Breast epithelium (tissue), 4 donors: ENCODE measurements around the gene ABHD8. TPM values are rescaled to one million over a fixed set of nuclear protein-coding genes. Genes with fewer than 3 reads are reported as not detected.

Experiments
- DNase-seq, 2 donors: peaks; one replicate each; pipeline ENCODE4 v3.0.0-alpha.2; 2019; ENCODE audit warnings: low spot score in 2 of 2
- H3K27ac ChIP-seq, 2 donors: fragments of 200-600 bp; sonication (generic) in 1 of 2; one replicate each; pipeline ENCODE4 v1.5.1; 2016 to 2019; ENCODE audit warnings: mild to moderate bottlenecking in 1 of 2
- H3K27me3 ChIP-seq, 2 donors: fragments of 200-600 bp; sonication (generic) in 1 of 2; one replicate each; pipeline versions ENCODE4 v1.5.1 to v1.6.0; 2017 to 2019; ENCODE audit warnings: control low read depth in 1 of 2, mild to moderate bottlenecking in 1 of 2
- H3K36me3 ChIP-seq: fragments of 200-600 bp; one replicate; pipeline ENCODE4 v1.5.1; 2019
- H3K4me1 ChIP-seq, 2 donors: fragments of 200-600 bp; sonication (generic); one replicate each; pipeline ENCODE4 v1.5.1; 2016 to 2019; ENCODE audit warnings: control low read depth in 1 of 2
- H3K4me3 ChIP-seq, 3 donors: fragments of 200-600 bp; sonication (generic); 1 replicate in 2 of 3; 2 replicates in 1 of 3; pipeline ENCODE4 v1.5.1; 2016 to 2019; ENCODE audit warnings: mild to moderate bottlenecking in 3 of 3, moderate library complexity in 2 of 3
- H3K9me3 ChIP-seq, 2 donors: fragments of 200-600 bp; sonication (generic) in 1 of 2; one replicate each; pipeline ENCODE4 v1.5.1; 2016 to 2019; ENCODE audit warnings: control low read depth in 1 of 2
- CTCF ChIP-seq, 3 donors: fragments of 450-650 bp; IDR thresholded peaks; one replicate each; pipeline ENCODE4 v1.5.1; 2016 to 2017; ENCODE audit warnings: antibody characterized with exemption in 3 of 3, mild to moderate bottlenecking in 3 of 3, moderate library complexity in 3 of 3
- POLR2A ChIP-seq: fragments of 450-650 bp; IDR thresholded peaks from one replicate; pipeline ENCODE4 v1.6.1; 2016; ENCODE audit warnings: antibody characterized with exemption, mild to moderate bottlenecking, moderate library complexity
- POLR2AphosphoS5 ChIP-seq, 3 donors: sonication (generic); formaldehyde crosslinking; IDR thresholded peaks; one replicate each; pipeline ENCODE4 v1.6.1; 2017; ENCODE audit warnings: antibody characterized with exemption in 3 of 3
- intact Hi-C: fragments of 100-400 bp; cut with DNase I; formaldehyde crosslinking; loops from one replicate; pipeline ENCODE4 v1.15.1; 2023; ENCODE audit warnings: low total_unique reads
- total RNA-seq, 3 donors: library from RNA; depleted of rRNA; stranded (reverse); fragments of >200 nt; gene quantifications; one replicate each; pipeline ENCODE4 v1.1.0, GENCODE V29; 2016

The ABHD8 gene
- total RNA-seq, 3 donors from 2014 or later: 6.7 to 14.4 (median 11.0) TPM

GRCh38 chr19:17268754-17269153, 34.5 kb downstream of the ABHD8 start:
- intact Hi-C loops: loop anchor here (5.0 kb wide), 1 partner anchor 641 kb away; the partner anchor contains the start of gene MED26
- TF ChIP-seq CTCF (IDR thresholded peaks at IDR 0.05) (no peak), POLR2A (no peak), POLR2AphosphoS5 (IDR thresholded peaks at IDR 0.05) (no peak)
- H3K4me3 ChIP-seq: no peak overlapping the region
- peaks cover 0 to 5% of the 10 kb centered on the region in 2 donors for H3K4me1 ChIP-seq
- H3K36me3 ChIP-seq: no peaks in the 10 kb centered on the region
- H3K9me3 ChIP-seq: no peaks in the 10 kb centered on the region
- DNase-seq: no peak
- H3K27ac ChIP-seq: no peak overlapping the region
- H3K27me3 ChIP-seq: no peaks in the 10 kb centered on the region

- H3K4me3 ChIP-seq: peak within 1 kb of the TSS; percentile 75 to 94 (median 92)
- H3K4me1 ChIP-seq: peaks cover 0 to 5% of the 10 kb centered on the region in 2 donors
- DNase-seq: peak; percentile 89 to 99
- TF ChIP-seq CTCF (IDR thresholded peaks at IDR 0.05) (peak in 2 of 3 donors; percentile 8 to 20), POLR2A (peak; percentile 22), POLR2AphosphoS5 (IDR thresholded peaks at IDR 0.05) (peak in 2 of 3 donors; percentile 69 to 84)
- H3K9me3 ChIP-seq: no peaks in the 10 kb centered on the region
- no peaks in the 10 kb centered on the region for H3K27me3 ChIP-seq
- H3K36me3 ChIP-seq: no peaks in the 10 kb centered on the region
- peak within 1 kb of the TSS in 1 of 2 donors; percentile 78 for H3K27ac ChIP-seq
- intact Hi-C loops: loop anchor here (5.0 kb wide), 1 partner anchor 640 kb away; the partner anchor contains the start of gene MED26
Measured at GRCh38 chr19:17266975-17267788, 36.0 kb downstream of the ABHD8 start, which contains the start of gene BABAM1. TSS of gene BABAM1 (plus strand) at chr19:17267443. CDS start at chr19:17268807, 1,364 bp downstream.

GRCh38 chr19:17266589-17266974, 36.6 kb downstream of the ABHD8 start:
- Histone ChIP-seq H3K4me3 (peak overlapping the region in 1 of 3 donors; percentile 94), H3K36me3 (no peaks in the 10 kb centered on the region), H3K9me3 (no peaks in the 10 kb centered on the region), H3K27me3 (no peaks in the 10 kb centered on the region), H3K27ac (peak overlapping the region in 1 of 2 donors; percentile 78), H3K4me1 (peaks cover 0 to 5% of the 10 kb centered on the region in 2 donors)
- intact Hi-C loops: loop anchor here (5.0 kb wide), 1 partner anchor 639 kb away; the partner anchor contains the start of gene MED26
- no peak for TF ChIP-seq CTCF (IDR thresholded peaks at IDR 0.05)
- no peak for TF ChIP-seq POLR2AphosphoS5 (IDR thresholded peaks at IDR 0.05)
- TF ChIP-seq POLR2A: no peak
- DNase-seq: no peak

- TF ChIP-seq POLR2AphosphoS5 (IDR thresholded peaks at IDR 0.05) (no peak), POLR2A (no peak), CTCF (IDR thresholded peaks at IDR 0.05) (no peak)
- Histone ChIP-seq H3K36me3 (no peaks in the 10 kb centered on the region), H3K9me3 (no peaks in the 10 kb centered on the region), H3K27me3 (no peaks in the 10 kb centered on the region), H3K4me1 (peaks cover 0 to 5% of the 10 kb centered on the region in 2 donors), H3K27ac (peak overlapping the region in 1 of 2 donors; percentile 78), H3K4me3 (no peak overlapping the region)
- intact Hi-C loops: loop anchor here (5.0 kb wide), 1 partner anchor 639 kb away; the partner anchor contains the start of gene MED26
- no peak for DNase-seq
Measured at GRCh38 chr19:17266026-17266425, 37.2 kb downstream of the ABHD8 start.

GRCh38 chr19:17264641-17264979, 38.6 kb downstream of the ABHD8 start, which contains the start of gene USHBP1:
TSS of gene USHBP1 (minus strand) at chr19:17264745. CDS start at chr19:17264299, 446 bp downstream.
- no peak for TF ChIP-seq POLR2AphosphoS5 (IDR thresholded peaks at IDR 0.05)
- no peak for TF ChIP-seq CTCF (IDR thresholded peaks at IDR 0.05)
- no peak for TF ChIP-seq POLR2A
- Histone ChIP-seq H3K9me3 (peaks cover 0 to 4% of the 10 kb centered on the region in 2 donors), H3K36me3 (no peaks in the 10 kb centered on the region), H3K4me1 (peaks cover 0 to 5% of the 10 kb centered on the region in 2 donors), H3K27ac (peak within 1 kb of the TSS; percentile 45 to 63), H3K27me3 (no peaks in the 10 kb centered on the region), H3K4me3 (peak within 1 kb of the TSS; percentile 30 to 55 (median 37))
- no peak for DNase-seq
- intact Hi-C loops: no loop called here
